Stimulated activated CD4-positive, alpha-beta T cell treated with anti-CD3 and anti-CD28 coated beads, TNF-alpha, amount 100 ng/mL, for 1 hour (primary cell): Measurements from ENCODE around the gene FAM171A2.
A peak's percentile ranks its signal among the peaks of the same experiment; 100 is the strongest.
"Not testable (repeated sequence)": the region's sequence is repeated elsewhere in the genome, so short reads cannot be mapped to it uniquely, and the experiment has no call there.

Source experiments
- DNase-seq, 3 donors: peaks; one replicate each; pipeline ENCODE4 v3.0.0-alpha.2; 2020; ENCODE audit warnings: low read depth in 3 of 3, low spot score in 1 of 3

FAM171A2 gene

GRCh38 chr17:44347206-44348055 lies 16.2 kb downstream of the FAM171A2 start:
- not testable (repeated sequence) for DNase-seq

GRCh38 chr17:44346064-44346844 lies 17.4 kb downstream of the FAM171A2 start:
- DNase-seq: no peak

DNA sequence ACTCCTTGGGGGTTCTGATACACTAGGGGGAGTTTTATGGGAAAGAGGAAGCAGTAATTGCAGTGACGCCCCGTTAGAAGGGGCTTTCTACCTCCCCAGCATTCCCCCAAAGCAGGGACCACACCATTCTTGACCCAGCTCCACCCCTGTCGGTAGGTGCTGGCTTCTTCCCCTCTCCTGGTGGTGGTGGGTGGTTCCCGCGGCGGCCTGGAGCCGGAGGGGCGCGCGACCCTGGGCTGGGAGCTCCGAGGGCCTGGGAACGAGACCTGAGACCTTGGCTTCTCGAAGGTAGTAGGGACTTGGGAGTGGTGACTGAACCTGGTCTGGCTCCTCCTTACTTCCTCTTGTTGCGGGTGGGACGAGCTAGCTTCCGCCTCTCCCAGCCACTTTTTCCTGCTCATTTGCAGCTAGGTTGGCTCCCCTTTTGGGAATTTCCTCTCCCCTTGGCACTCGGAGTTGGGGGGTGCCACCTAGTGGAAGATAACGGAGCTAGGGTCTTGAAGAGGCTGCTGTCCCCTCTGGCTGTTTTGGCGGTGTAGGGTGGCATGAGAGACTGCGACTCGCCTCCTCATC lies 18.1 kb downstream of the FAM171A2 start:
- DNase-seq: no peak

DNA sequence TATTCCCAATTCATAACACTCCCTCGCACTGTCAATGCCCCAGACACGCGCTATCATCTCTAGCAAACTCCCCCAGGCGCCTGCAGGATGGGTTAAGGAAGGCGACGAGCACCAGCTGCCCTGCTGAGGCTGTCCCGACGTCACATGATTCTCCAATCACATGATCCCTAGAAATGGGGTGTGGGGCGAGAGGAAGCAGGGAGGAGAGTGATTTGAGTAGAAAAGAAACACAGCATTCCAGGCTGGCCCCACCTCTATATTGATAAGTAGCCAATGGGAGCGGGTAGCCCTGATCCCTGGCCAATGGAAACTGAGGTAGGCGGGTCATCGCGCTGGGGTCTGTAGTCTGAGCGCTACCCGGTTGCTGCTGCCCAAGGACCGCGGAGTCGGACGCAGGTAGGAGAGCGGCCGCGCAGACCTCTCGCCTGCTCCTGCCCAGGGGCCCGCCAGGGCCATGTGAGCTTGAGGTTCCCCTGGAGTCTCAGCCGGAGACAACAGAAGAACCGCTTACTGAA lies 18.7 kb downstream of the FAM171A2 start, which contains the start of gene GRN:
Gene GRN, plus strand, starts transcription at position 364 of the 515 bp plus-strand sequence. CDS start 3,863 bp downstream, outside the sequence.
- DNase-seq: peak; percentile 60 to 68 (median 65)

DNA sequence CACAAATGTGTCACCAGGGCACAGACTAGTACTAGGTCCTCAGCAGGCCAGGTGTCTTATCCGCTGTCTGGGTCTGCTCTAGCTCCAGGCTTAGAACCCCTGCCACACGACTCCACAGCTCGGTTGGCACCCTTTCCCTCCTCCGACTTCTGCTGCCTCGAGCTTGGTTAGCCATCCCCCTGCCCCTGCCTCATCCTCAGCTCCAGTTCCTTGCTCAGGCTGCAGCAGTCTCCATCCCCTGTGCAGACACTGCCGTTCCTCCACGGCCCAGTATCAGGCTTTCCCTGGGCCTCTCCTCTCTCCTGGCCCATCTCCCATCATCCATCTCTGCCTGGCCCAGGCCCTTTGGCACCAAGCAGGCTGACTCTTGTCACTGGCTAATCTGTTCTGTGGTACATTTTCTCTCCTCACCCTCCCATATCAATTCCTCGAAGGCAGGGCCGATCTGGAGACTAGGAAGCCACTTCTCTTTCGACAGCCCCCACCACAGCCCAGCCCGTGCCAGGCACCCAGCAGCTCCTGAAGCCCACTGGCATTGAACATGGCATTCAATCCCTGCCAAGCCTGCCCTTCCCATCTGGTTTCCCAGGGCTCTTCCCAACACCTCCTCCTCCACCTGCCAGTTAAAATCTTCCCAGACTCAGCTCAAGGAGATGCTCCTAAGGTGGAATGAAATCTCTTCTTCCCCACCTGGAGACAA lies 20.0 kb downstream of the FAM171A2 start:
- no peak for DNase-seq

DNA sequence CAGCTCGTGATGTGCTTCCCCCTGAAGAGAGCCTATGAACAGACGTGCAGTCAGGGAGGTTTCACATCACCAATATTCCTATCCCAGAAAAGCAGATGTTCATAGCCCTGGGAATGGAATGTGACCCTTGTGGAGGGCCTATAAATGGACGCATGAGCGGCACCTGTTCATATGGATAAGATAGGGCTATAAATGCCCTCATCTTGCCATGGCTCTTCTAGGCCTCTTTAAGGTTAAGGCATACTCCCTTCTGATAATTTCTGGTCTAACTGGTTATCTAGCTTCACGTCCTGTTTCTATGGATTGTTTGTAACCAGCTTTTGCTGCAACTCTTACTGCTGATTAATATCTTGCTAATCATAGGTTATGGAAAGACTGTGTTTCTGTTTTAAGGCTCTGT lies 23.1 kb downstream of the FAM171A2 start:
- DNase-seq: not testable (repeated sequence)

- DNase-seq: no peak
These were observed 25.0 kb downstream of the FAM171A2 start for GRCh38 chr17:44338702-44339101.

DNA sequence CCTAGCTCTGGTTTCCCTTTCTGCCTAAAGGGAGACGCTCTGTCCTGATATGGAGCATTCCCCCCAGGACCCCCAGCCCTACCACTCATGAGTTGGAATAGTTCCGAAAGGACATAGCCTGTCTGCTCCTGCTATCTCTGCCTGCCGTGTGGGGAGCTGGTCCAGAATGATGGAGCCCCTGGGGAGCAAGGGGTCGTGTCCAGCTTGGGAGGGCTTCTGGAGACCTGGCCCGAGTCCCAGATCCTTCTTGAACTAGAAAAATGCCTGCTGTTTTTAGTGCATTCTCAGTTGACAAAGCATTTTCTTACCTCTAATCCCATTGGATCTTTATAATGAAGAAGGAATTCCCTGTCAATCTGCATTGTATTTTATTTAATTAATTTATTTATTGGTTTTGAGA lies 27.7 kb downstream of the FAM171A2 start:
- DNase-seq: no peak

DNA sequence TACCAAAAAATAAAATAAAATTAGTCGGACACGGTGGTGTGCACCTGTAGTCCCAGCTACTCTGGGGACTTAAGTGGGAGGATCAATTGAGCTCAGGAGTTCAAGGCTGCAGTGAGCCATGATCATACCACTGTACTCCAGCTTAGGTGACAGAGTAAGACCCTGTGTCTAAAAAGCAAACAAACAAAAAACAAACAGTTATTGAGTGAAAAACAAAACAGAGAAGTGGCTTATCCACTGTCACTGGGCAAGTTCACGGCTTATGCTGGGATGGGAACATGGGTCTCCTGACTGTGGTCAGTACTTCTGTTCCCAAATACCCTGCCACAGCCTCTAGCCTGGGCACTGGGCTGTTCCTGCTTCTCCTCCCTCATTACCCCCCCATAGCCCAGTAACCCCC lies 28.1 kb downstream of the FAM171A2 start:
- no peak for DNase-seq

DNA sequence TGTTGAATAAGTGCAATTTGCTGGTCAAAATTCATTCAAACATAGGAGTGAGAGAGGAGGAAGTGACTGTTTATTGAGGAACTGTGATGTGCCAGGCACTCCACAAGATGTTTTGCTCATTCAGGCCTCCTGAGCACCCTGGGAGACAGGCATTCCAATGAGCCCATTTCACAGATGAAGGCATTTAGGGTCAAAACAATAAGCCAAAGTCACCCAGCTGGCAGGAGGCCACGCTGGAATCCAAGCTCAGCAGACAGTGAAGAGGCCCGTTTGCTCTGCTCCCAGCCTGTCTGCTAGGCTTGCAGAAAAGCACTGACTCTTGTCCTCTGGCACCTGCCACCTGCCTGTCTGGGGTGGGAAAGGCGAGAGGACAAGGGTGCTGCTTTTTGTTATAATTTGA lies 28.9 kb downstream of the FAM171A2 start:
- DNase-seq: no peak

DNA sequence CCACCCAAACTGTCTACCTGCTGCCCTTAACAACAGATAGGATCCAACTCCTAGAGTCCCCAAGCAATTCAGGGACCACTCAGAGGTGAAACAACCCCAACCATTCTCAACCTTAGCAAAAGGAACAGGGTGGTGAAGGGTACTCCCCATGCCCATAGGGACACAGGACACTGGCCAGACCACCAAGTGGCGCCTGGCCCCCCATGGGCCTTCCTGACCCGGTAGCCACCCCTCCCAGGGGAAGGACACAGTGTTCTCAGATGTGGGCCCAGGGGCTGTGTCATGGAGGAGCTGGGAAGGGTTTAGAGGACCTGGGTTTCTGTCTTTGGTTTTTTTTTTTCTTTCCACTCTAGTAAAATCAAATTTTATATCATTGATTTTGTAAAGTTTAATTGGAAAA lies 29.3 kb downstream of the FAM171A2 start:
- DNase-seq: no peak

DNA sequence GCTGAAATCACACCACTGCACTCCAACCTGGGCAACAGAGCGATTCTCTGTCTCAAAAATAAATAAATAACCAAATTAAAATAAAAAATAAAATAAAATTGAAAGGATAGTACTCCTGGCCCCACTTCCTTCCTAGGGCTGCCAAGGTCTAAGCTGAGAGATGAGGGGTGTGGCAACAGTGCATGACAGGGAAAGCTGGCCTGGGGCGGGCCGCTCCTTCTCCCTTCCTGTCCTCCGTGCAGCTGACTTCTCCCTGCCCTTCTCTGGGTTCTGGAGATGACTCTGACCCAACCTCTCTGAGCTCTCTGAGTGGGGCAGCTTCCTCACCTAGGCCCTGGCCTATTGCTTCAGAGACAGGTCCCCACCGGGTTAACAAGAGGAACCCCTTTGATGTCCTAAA lies 30.3 kb downstream of the FAM171A2 start:
- DNase-seq: no peak

GRCh38 chr17:44331249-44331760 lies 32.3 kb downstream of the FAM171A2 start:
- DNase-seq: peak in 1 of 3 donors; percentile 45

DNA sequence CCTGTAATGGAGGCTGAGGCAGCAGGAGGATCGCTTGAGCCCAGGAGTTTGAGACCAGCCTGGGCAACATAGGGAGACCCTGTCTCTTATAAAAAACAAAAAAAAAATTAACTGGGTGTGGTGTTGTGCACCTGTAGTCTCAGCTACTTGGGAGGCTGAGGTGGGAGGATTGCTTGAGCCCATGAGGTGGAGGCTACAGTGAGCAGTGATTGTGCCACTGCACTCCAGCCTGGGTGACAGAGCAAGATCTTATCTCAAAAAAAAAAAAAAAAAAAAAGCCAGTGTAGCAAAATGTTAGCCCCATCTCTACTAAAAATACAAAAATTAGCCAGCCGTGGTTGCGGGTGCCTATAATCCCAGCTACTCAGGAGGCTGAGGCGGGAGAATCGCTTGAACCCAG lies 33.4 kb downstream of the FAM171A2 start:
- DNase-seq: not testable (repeated sequence)

- DNase-seq: not testable (repeated sequence)
These were observed 34.1 kb downstream of the FAM171A2 start for GRCh38 chr17:44329516-44329915.

DNA sequence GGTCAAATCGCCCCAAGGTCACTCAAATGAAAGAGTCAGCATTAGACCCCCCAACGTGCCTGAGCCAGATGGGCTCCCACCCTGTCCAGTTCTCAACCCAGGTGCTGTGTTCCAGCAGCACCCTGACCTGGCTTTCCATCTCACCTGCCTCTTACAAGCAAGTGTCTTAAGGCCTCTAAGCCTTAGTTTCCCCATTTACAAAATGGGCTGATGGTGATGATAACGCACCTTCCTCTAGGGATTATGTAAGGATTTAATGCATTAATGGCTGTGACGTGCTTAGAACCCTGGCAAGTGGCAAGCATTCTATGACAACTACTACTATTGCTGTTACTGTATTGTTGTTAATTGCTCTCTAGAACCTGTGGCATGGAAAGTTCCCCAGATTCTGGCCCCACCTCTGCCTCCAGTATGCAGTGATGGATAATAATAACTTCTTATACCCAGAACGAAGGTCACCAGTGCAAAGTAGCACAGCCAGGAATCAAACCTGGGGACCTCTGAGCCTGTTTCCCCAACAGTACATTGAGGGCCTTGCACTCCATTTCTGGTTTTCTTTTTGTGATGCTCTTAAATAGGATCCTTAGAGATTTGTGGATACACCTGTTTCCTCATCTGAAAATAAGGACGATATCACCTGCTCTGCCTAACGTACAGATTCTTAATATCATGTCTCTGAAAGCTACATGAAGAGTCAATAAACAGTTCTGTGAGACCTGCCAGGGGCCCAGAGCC lies 35.8 kb downstream of the FAM171A2 start:
- DNase-seq: no peak

DNA sequence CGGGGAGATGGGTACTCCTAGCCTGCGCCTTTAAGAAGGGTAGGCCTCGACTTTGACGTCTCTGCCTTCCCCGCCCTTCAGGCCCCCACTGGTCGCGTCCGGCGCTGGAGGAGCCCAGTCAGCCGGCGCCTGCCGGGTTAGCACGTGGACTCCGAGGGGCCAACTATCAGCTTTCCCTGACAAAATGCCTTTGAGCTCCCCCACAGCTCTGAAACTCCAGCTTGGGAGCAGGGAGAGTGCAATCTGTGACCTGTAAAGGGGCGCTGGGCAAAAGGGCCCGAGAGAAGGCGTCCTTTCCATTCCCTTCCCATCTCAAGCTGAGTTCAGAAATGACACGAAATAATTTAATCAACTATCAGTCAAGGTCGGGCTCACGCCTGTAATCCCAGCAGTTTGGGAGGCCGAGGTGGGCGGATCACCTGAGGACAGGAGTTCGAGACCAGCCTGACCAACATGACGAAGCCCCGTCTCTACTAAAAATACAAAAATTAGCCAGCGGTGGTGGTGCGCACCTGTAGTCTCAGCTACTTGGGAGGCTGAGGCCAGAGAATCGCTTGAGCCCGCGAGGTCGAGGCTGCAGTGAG lies 36.7 kb downstream of the FAM171A2 start:
- DNase-seq: peak; percentile 80 to 93 (median 85)

- DNase-seq: peak; percentile 88 to 94 (median 89)
These were observed 38.9 kb downstream of the FAM171A2 start, which contains the start of gene SLC25A39 for GRCh38 chr17:44324571-44325275. SLC25A39 (minus strand) TSS chr17:44324823; CDS start chr17:44323562, 1,261 bp downstream.

DNA sequence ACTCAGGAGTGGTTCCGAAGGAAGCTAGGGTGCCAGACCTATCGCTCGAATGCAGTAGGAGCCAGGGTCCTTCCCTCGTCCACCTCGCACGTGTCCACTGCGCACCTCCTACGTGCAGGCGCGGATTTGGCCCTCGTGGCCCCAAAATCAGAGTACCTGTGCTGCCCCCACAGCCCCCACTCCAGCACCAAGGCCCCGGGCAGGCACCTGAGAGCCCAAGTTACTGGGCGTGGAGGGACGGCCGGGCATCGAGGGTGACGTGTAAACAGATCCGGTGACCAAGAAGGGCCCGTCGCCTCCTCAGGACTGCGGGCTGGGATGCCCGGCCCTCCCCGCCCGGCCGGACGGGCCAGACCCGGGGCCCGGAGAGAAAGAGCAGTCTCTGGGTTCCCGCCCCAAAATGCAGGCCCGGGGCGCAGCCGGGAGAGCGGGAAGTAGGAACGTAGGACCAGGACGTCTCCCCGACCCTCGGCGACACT lies 39.5 kb downstream of the FAM171A2 start:
- no peak for DNase-seq
